ENCODE measurements around the gene CIC. TPM values are rescaled to one million over a fixed set of nuclear protein-coding genes. Genes with fewer than 3 reads are reported as not detected.
"Not testable (repeated sequence)": the region's sequence is repeated elsewhere in the genome, so short reads cannot be mapped to it uniquely, and the experiment has no call there.

CIC gene
- polyA plus RNA-seq, 2 of the 4 experiments (the other 2 are of a cell fraction): 7.2 to 56.4 TPM

- ChIA-PET POLR2A (interaction anchor here (1.6 kb wide), 1 partner anchor 24 kb away, joined by 5 read pairs; the partner anchor contains the start of gene GSK3A), CTCF (interaction anchor here (0.6 to 2.6 kb wide), 8 partner anchors 10 to 44 kb away, joined by 3 to 17 read pairs (median 4); no protein-coding TSS in a partner anchor)
- H3K4me1 ChIP-seq: peaks cover 28% of the 10 kb centered on the region
- H3K4me3 ChIP-seq; DNase-seq (ENCODE audit: low read depth in 1 of 2, low spot score in 1 of 2); FAIRE-seq; H3K9me3 ChIP-seq; ATAC-seq: not testable (repeated sequence)
- H3K4me2 ChIP-seq: peak overlapping the region; percentile 87
- TF ChIP-seq CEBPB (IDR thresholded peaks at IDR 0.05): peak; percentile 39 to 71; a peak in 3 of 4 replicates
- peak overlapping the region; percentile 87 to 94 for H3K27ac ChIP-seq
- WGBS (ENCODE audit: missing lambda C conversion rate): 92% methylated on average over 25 of the region's 25 CpGs
These were observed 2.0 kb upstream of the CIC start for GRCh38 chr19:42266928-42267603.

DNA sequence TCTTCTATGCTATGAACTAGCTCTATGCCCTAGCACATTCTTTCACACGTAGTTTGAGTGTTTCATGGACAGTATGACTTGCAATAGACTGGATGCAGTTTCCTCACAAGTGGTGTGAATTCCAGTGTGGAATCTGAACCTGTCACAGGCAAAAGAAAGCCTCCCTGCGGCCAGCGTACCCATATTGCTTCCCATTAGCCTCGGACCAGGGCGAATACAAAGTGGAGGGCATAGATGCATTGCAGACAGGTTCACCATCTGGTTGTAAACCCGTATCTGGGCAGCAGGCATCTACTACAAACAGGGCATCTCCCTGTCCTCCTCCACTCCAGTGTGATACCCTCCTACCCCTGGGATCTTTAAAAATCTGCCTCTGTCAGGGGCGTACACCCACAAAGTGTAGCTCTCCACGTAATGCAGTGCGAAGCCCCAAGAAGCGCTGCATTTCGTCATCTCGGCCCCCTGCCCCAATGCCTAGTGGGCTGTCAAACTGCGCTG, 1.4 kb upstream of the CIC start:
- peak overlapping the region; percentile 87 to 94 for H3K27ac ChIP-seq
- H3K4me1 ChIP-seq: peaks cover 28% of the 10 kb centered on the region
- ATAC-seq (peak; percentile 3; a peak in 5 of 6 replicates), FAIRE-seq (peak; percentile 93), DNase-seq (ENCODE audit: low read depth in 1 of 2, low spot score in 1 of 2) (no peak)
- TF ChIP-seq FOSL2 (IDR thresholded peaks at IDR 0.05): no peak
- no peak for TF ChIP-seq FOSL2 (CRISPR knock-in tag; IDR thresholded peaks at IDR 0.05)
- TF ChIP-seq, protein P1, sequence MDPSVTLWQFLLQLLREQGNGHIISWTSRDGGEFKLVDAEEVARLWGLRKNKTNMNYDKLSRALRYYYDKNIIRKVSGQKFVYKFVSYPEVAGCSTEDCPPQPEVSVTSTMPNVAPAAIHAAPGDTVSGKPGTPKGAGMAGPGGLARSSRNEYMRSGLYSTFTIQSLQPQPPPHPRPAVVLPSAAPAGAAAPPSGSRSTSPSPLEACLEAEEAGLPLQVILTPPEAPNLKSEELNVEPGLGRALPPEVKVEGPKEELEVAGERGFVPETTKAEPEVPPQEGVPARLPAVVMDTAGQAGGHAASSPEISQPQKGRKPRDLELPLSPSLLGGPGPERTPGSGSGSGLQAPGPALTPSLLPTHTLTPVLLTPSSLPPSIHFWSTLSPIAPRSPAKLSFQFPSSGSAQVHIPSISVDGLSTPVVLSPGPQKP (IDR thresholded peaks at IDR 0.05; ENCODE audit: low read depth, low read length): no peak
- 0 out of 2 replicates have a peak, but pooled peaks have one; percentile 45 for TF ChIP-seq HOXB5 (CRISPR knock-in tag; IDR thresholded peaks at IDR 0.05)
- TF ChIP-seq TP53 (CRISPR knock-in tag; IDR thresholded peaks at IDR 0.05): peak; percentile 83
- TF ChIP-seq NR3C1 (IDR thresholded peaks at IDR 0.05): no peak
- H3K4me3 ChIP-seq: peak overlapping the region; percentile 51
- ChIA-PET CTCF (interaction anchor here (1.2 to 2.6 kb wide), 6 partner anchors 9 to 45 kb away, joined by 3 to 17 read pairs (median 5); no protein-coding TSS in a partner anchor), POLR2A (interaction anchor here (1.6 kb wide), 1 partner anchor 25 kb away, joined by 5 read pairs; the partner anchor contains the start of gene GSK3A)
- H3K9me3 ChIP-seq: no peaks in the 10 kb centered on the region
- WGBS (ENCODE audit: missing lambda C conversion rate): 17% methylated on average over 13 of the region's 13 CpGs
- peak overlapping the region; percentile 87 for H3K4me2 ChIP-seq

- no peaks in the 10 kb centered on the region for H3K9me3 ChIP-seq
- DNase-seq (ENCODE audit: low read depth in 1 of 2, low spot score in 1 of 2): peak; percentile 100
- peak overlapping the region; percentile 87 to 94 for H3K27ac ChIP-seq
- ChIA-PET POLR2A (interaction anchor here (1.6 to 2.8 kb wide), 2 partner anchors 25 kb away, joined by 5 to 18 read pairs; partner anchors contain the start of gene GSK3A), CTCF (interaction anchor here (1.3 to 2.6 kb wide), 5 partner anchors 9 to 28 kb away, joined by 4 to 17 read pairs (median 5); no protein-coding TSS in a partner anchor)
- ATAC-seq: peak; percentile 70 to 79
- WGBS (ENCODE audit: missing lambda C conversion rate): under 1% methylated on average over 46 of the region's 46 CpGs
- H3K4me2 ChIP-seq: peak overlapping the region; percentile 87
- peak overlapping the region; percentile 51 for H3K4me3 ChIP-seq
- H3K4me1 ChIP-seq: peaks cover 28% of the 10 kb centered on the region
- no peak for FAIRE-seq
- TF ChIP-seq CHD4 (IDR thresholded peaks at IDR 0.05; ENCODE audit: borderline replicate concordance) (no peak), E2F6 (IDR thresholded peaks at IDR 0.05; ENCODE audit: borderline replicate concordance, low read depth) (peak; percentile 31; the same call in 1 of the 2 replicates), HOXB13 (CRISPR knock-in tag; IDR thresholded peaks at IDR 0.05; ENCODE audit: low read depth) (no peak), FOXS1 (CRISPR knock-in tag; IDR thresholded peaks at IDR 0.05) (0 out of 2 replicates have a peak, but pooled peaks have one; percentile 31), USF2 (IDR thresholded peaks at IDR 0.05) (peak; percentile 92), KDM1A (IDR thresholded peaks at IDR 0.05; ENCODE audit: low read depth) (no peak), RCOR1 (IDR thresholded peaks at IDR 0.05; ENCODE audit: low read depth, low read length) (no peak), PHF8 (IDR thresholded peaks at IDR 0.05; ENCODE audit: borderline replicate concordance, low read depth) (no peak), CEBPB (IDR thresholded peaks at IDR 0.05) (no peak; a peak in 1 of 4 replicates), RFX5 (IDR thresholded peaks at IDR 0.05) (peak; percentile 94), KDM5A (IDR thresholded peaks at IDR 0.05) (peak; percentile 52; the same call in 1 of the 2 replicates), EHMT2 (IDR thresholded peaks at IDR 0.05; ENCODE audit: low read depth) (no peak), MAZ (IDR thresholded peaks at IDR 0.05; ENCODE audit: borderline replicate concordance, low read depth, low read length) (no peak; the same call in 1 of the 2 replicates), CHD2 (IDR thresholded peaks at IDR 0.05; ENCODE audit: low read length, partially characterized antibody) (peak; percentile 90), JUN (IDR thresholded peaks at IDR 0.05) (peak; percentile 79 to 96; a peak in 4 of 5 replicates), RARB (CRISPR knock-in tag; IDR thresholded peaks at IDR 0.05) (no peak), POLR2AphosphoS2 (conservative IDR thresholded peaks at IDR 0.05; ENCODE audit: low read length) (no peak), TFCP2L1 (CRISPR knock-in tag; IDR thresholded peaks at IDR 0.05) (no peak), ZNF302 (CRISPR knock-in tag; IDR thresholded peaks at IDR 0.05) (no peak), CBX2 (IDR thresholded peaks at IDR 0.05; ENCODE audit: borderline replicate concordance, low read depth) (no peak), RNF2 (IDR thresholded peaks at IDR 0.05; ENCODE audit: borderline replicate concordance, low read depth) (no peak), EHF (CRISPR knock-in tag; IDR thresholded peaks at IDR 0.05) (no peak)
- TF ChIP-seq, protein P1 (IDR thresholded peaks at IDR 0.05; ENCODE audit: low read depth, low read length): no peak; the same call in 1 of the 2 replicates
These were observed 829 bp upstream of the CIC start for GRCh38 chr19:42268142-42268703.

Measured in A549 (cell line).